GM21717 (cell line): ENCODE data around the gene NUDT16L1.
"Not testable (repeated sequence)": the region's sequence is repeated elsewhere in the genome, so short reads cannot be mapped to it uniquely, and the experiment has no call there.

Source experiments
- ATAC-seq: cut with Tn5 transposase; IDR thresholded peaks from one replicate; pipeline ENCODE4 v1.9.1; 2021; ENCODE audit warnings: mild to moderate bottlenecking, moderate library complexity; ENCODE audit not compliant: unreplicated experiment

Gene NUDT16L1

DNA sequence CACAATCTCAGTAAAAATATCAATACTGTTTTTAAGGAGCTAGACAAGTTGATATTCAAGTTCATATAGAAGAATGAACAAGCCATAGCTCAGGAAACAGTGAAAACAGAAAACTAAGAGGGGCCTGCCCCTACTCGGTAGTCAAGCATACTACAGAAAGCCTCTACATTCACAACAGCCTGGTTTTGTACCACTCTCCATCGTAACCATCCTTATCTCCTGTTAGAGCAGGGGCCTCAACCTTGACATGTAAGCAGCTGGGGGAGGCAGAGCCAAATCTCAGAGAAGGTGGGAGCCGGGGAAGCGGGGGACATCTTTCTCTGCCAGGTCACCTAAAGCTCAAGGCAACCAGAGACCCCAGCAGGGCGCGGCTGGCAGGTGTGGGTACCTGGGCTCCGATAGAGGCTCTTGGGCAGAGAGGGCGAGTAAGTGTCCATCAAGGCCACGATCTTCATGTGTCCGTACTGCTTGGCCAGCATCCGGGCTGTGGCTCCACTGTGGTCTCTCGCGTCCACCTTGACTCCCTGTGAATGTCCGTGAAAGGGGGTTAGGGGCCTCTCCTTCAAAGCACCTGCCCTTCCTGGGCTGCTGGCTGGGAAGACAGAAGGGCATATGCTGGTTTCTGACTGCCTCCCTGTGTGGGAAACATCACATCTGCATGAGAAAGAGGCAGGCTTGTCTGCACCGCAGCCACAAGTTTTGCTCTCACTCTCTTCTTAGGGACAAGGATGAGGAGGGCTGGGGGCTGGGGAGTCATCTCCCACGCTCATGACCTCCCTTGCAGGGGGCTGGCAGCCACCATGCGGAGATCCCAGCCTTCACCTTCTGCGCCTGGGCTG, 20.5 kb downstream of the NUDT16L1 start:
- no peak for ATAC-seq

DNA sequence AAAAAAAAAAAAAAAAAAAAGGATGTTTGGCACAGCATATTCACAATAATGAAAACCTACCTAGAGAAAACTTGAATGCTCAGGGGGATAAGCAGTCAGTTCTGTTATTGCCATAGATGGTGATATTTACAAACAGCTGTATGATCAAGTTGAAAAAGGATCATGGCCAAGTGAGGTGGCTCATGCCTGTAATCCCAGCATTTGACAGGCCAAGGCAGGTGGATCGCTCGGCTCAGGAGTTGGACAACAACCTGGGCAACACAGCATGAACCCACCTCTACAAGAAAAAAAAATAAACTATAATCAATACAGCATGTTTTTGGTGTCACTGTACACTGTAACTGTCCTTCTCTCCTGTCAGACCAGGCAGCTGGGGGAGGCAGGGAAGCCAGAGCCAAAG, 21.6 kb downstream of the NUDT16L1 start:
- no peak for ATAC-seq

DNA sequence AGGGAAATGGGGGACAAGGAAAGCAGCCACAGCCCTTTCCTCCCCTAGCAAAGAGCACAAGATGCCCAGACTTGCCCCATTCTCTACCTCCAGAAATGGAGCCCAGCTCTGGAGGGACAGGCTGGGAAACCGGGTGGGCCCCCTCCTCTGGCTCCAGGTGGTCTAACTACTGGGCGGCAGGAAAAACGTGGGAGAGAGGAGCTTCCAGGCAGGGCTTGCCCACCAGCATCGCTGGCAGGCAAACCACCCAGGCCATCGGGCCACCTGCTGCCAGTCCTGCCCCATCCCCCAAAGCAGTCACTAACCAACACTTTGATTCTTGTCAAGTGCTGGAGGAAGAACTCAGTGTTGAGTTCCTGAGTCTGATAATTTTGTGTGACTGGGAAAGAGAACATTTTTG, 25.1 kb downstream of the NUDT16L1 start:
- no peak for ATAC-seq

GRCh38 chr16:4723071-4723767, 29.9 kb downstream of the NUDT16L1 start:
- ATAC-seq, result no peak

DNA sequence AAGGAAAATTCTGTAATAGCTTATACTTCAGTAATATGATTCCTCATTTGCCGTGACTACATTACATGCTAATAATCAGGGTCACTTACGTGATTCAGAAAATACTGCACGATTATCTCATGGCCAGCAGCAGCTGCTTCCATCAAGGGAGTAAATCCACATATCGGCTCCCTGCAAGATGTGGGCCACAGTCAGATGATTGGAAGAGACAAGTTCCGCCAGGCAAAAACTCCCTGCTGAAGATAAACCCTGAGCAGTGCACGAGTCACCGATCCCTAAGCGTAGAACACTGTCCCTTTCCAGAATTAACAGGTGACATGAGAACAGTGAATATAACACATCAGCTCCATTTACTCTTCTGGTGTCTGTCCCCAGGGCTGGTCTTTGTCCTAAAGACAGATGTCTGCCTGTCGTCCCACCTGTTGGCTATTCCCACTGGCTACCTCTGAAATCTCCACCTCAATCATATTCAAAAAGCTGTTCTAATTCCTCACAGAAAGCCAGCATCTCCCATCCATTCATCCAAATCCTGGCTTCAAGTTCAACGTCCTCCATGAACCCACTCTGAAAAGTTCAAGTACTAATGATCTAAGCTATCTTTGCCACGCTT, 31.4 kb downstream of the NUDT16L1 start:
- no peak for ATAC-seq

DNA sequence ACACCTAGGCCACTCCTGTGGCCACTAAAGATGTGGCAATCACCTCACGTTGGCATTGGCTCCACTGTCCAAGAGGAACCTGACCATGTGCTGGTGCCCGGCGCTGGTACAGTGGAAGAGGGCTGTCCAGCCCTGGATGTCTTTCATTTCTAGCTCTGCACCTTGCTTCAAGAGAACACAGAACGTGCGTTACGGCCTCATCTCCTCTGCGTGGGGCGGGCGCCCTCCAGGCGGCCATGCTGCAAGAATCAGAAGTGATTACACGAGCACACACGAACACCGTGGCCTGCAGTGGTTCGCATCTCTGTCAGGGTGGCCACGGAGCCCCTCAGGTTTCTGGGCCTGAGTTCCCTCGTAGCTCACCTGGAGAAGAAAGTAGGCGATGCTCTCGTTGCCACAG, 33.3 kb downstream of the NUDT16L1 start:
- no peak for ATAC-seq

DNA sequence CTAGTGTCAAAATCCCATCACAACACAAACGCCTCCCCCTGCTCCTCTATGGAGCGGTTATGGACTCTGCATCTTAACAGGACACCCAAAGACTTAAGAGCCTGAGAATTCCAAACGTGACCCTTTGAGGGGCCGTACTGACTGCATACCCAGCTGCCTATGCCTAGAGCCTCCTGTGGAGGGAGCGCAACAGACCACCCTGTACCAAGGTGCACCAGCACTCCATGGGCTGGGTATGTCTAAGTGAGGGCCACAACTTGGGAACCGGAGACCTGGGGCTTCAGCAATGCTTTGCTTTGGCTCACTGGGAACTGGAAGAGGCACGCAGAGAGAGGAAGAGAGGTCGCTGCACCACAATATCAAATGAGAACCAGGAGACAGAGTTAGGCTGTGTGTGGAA, 35.3 kb downstream of the NUDT16L1 start:
- no peak for ATAC-seq

- no peak for ATAC-seq
These were observed 36.5 kb downstream of the NUDT16L1 start for GRCh38 chr16:4729876-4730275.

GRCh38 chr16:4733211-4733742, 39.9 kb downstream of the NUDT16L1 start:
- no peak for ATAC-seq

DNA sequence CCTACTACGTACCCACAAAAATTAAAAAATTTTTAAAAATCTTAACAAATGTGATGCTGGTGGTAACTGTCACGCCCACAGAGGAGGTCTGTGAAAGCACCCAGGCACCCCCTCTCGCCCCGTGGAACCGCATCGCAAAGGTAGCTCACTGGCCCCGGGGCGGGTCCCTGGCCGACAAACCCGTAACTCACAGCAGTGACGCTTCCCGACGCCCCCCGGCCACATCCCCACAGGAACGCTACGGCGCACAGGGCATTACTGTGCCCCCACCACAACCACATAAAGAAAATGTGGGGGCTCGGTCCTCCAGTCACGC, 40.3 kb downstream of the NUDT16L1 start:
- no peak for ATAC-seq

GRCh38 chr16:4734063-4734729, 40.8 kb downstream of the NUDT16L1 start, which contains the start of the genes ANKS3 and DNAAF8:
Gene ANKS3 (minus strand): TSS chr16:4734271. CDS start chr16:4730149, 4,122 bp downstream.
Gene DNAAF8 (plus strand): TSS chr16:4734537. CDS start chr16:4736515, 1,978 bp downstream.
- peak; percentile 66 for ATAC-seq

GRCh38 chr16:4734730-4735535, 41.6 kb downstream of the NUDT16L1 start:
- peak; percentile 61 for ATAC-seq

- ATAC-seq, result no peak
These were observed 43.2 kb downstream of the NUDT16L1 start for GRCh38 chr16:4736546-4736945.

DNA sequence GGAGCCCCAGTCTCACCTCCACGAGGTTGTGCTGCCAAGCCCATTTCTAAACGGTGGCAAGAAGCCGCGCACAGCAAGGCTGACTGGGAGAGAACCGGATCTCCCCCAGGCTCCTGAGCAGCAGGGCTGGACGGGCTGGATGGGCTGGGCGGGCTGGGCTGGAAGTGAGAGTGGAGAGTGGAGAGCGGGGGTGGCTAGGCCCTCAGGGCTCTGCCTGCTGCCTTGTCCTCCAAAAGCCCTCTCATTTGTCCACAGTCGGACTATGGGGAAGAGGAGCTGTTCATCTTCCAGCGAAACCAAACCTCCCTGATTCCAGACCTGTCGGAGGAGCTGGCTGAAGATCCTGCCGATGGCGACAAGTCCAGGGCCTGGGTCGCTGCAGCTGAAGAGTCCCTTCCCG, 44.2 kb downstream of the NUDT16L1 start:
- no peak for ATAC-seq

DNA sequence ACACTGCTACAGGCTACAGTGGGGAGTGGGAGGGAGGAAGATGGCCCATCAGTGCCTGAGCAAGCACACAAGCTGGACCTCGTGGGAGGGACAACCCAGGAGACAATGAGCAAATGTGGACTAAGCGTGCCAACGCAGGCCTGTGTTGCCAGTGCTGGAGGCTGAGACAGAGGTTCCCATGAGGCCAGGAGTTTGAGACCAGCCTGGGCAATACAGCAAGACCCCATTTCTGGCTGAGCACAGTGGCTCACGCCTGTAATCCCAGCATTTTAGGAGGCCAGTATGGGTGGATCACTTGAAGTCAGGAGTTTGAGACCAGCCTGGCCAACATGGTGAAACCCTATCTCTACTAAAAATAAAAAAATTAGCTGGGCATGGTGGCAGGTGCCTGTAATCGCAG, 45.0 kb downstream of the NUDT16L1 start:
- not testable (repeated sequence) for ATAC-seq

DNA sequence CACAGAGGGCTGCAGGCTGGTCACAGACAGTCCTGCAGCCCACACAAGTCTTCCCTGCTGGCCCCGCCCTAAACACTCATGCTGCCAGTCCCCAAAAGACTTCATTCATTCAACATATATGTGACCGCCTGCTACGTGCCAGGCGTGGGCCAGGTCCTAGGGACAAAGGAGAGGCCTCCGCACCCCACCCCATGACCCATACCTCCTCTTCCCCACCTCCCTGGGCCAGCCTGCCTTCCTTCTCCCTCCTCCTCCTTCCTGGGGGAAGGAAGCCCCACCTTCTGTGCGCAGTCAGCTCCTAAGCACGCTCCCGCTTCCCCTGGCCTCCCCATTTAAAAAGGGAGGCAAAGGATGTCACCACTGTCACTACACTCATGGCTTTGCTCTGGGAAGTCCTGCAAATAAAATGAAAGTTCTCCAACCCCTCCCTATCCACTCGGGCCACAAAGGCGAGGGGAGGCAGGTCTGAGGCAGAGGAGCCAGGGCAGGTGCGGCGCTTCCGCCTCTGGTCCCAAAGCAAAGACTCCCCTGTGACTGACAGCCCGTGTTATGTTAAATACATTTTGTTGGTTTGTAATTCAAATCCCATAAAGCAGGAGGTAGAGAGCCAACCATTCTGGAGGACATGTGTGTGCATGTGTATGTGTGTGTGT, 50.0 kb downstream of the NUDT16L1 start:
- no peak for ATAC-seq

- no peak for ATAC-seq
These were observed 51.4 kb downstream of the NUDT16L1 start for GRCh38 chr16:4744555-4745273.

DNA sequence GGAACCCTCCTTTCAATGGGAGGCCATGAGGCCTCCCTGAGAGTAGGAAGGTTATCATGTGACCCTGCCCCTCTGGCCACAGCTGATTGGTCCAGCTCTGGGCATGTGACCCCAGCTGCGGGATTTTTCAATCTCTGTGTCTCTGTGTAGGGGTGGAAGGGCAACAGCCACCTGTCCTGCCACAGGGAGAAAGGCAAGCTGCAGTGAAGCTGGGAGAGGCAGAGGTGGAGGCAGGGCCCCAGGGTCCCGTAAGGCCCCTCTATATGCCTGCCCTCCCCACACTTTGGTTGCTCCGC, 51.9 kb downstream of the NUDT16L1 start:
- ATAC-seq, result no peak
